GM12878 (cell line): ENCODE data around the gene DPP4. TPM values are rescaled to one million over a fixed set of nuclear protein-coding genes. Genes with fewer than 3 reads are reported as not detected.

Experiments used
- ATAC-seq: fragments of 200-7000 bp; cut with Tn5 transposase; 3 replicates; pipeline ENCODE4 v1.9.1; 2020; ENCODE audit warnings: mild to moderate bottlenecking, moderate library complexity
- BruUV-seq: library from RNA; stranded (reverse); fragments of 400-500 nt; replicated peaks from 2 replicates; lab custom pipeline; 2021; lab: Mats Ljungman, UMichigan
- CTCF ChIA-PET: fragments of 300-600 bp; sonication (Branson Sonifier 250); formaldehyde crosslinking; extraction: SDS; loops from one replicate; lab custom pipeline; 2021; ENCODE audit warnings: inconsistent platforms; lab: Yijun Ruan, JAX
- POLR2A ChIA-PET: fragments of 350-600 bp; formaldehyde crosslinking; extraction: SDS; loops from one replicate; lab custom pipeline; 2021; ENCODE audit warnings: inconsistent platforms; lab: Charles Lee
- RAD21 ChIA-PET: fragments of 300-600 bp; sonication (Branson Sonifier 250); formaldehyde crosslinking; loops from one replicate; lab custom pipeline; 2023; ENCODE audit warnings: antibody characterized with exemption; ENCODE audit not compliant: unreplicated experiment; lab: Charles Lee
- SMC1A ChIA-PET: fragments of 300-600 bp; sonication (Branson Sonifier 250); formaldehyde crosslinking; loops from one replicate; lab custom pipeline; 2023; ENCODE audit not compliant: unreplicated experiment, uncharacterized antibody; lab: Charles Lee
- DNase-seq: peaks from one replicate; pipeline ENCODE4 v3.0.0-alpha.2; 2011; ENCODE audit warnings: low read depth, low spot score
- FAIRE-seq: peaks from 3 replicates; lab custom pipeline; 2011; peaks lifted over from hg19 to GRCh38; lab: Jason Lieb, UNC
- H2AFZ ChIP-seq: 2 replicates; pipeline ENCODE4 v1.6.0; 2011; ENCODE audit warnings: low read depth, low read length, control low read depth; ENCODE audit not compliant: control insufficient read depth
- H3K27ac ChIP-seq: 2 replicates; pipeline ENCODE4 v1.5.1; 2011; ENCODE audit warnings: control low read depth; ENCODE audit not compliant: control insufficient read depth, insufficient read depth
- H3K27me3 ChIP-seq, 2 experiments: replicated peaks in 1 of 2; 2 replicates each; pipeline versions ENCODE4 v1.6.0 to v1.6.1; 2011; ENCODE audit warnings: low read length in 1 of 2; ENCODE audit not compliant: control insufficient read depth in 2 of 2, insufficient read depth in 2 of 2
- H3K36me3 ChIP-seq, 2 experiments: 2 replicates each; pipeline ENCODE4 v1.5.1; 2011; ENCODE audit warnings: low read length in 1 of 2; ENCODE audit not compliant: control insufficient read depth in 2 of 2, insufficient read depth in 2 of 2
- H3K4me1 ChIP-seq: 2 replicates; pipeline ENCODE4 v1.6.1; 2011; ENCODE audit warnings: mild to moderate bottlenecking, low read length, moderate library complexity, mixed read lengths; ENCODE audit not compliant: control insufficient read depth, insufficient read depth
- H3K4me2 ChIP-seq: 2 replicates; pipeline ENCODE4 v1.6.0; 2011; ENCODE audit warnings: control low read depth; ENCODE audit not compliant: control insufficient read depth, insufficient read depth
- H3K4me3 ChIP-seq: fragments of 200-600 bp; sonication (generic); 2 replicates; pipeline ENCODE4 v1.5.1; 2016
- H3K79me2 ChIP-seq: 2 replicates; pipeline ENCODE4 v1.6.0; 2011; ENCODE audit warnings: low read length; ENCODE audit not compliant: control insufficient read depth, insufficient read depth
- H3K9ac ChIP-seq: 2 replicates; pipeline ENCODE4 v1.8.0; 2011; ENCODE audit warnings: low read length, control low read depth, mixed read lengths; ENCODE audit not compliant: control insufficient read depth, insufficient read depth
- H3K9me3 ChIP-seq: replicated peaks from 3 replicates; pipeline ENCODE4 v1.5.1; 2011; ENCODE audit warnings: mild to moderate bottlenecking, low read length; ENCODE audit not compliant: control insufficient read depth, insufficient read depth
- H4K20me1 ChIP-seq: 2 replicates; pipeline ENCODE4 v1.6.0; 2011; ENCODE audit not compliant: control insufficient read depth, insufficient read depth
- BMI1 ChIP-seq: fragments of 450-650 bp; IDR thresholded peaks from 2 replicates; pipeline ENCODE4 v1.6.1; 2016; ENCODE audit warnings: mild to moderate bottlenecking, moderate library complexity, borderline replicate concordance
- CHD4 ChIP-seq: fragments of 200-600 bp; sonication (generic); IDR thresholded peaks from 2 replicates; pipeline ENCODE4 v1.6.1; 2016; ENCODE audit warnings: mild to moderate bottlenecking
- GATAD2B ChIP-seq: fragments of 450-650 bp; conservative IDR thresholded peaks from 2 replicates; pipeline ENCODE4 v1.6.1; 2017; ENCODE audit warnings: low read depth, mild to moderate bottlenecking, moderate library complexity
- IRF4 ChIP-seq: IDR thresholded peaks from 2 replicates; pipeline ENCODE4 v1.6.1; 2011; ENCODE audit warnings: low read depth, low read length
- JUNB ChIP-seq: IDR thresholded peaks from 2 replicates; pipeline ENCODE4 v1.6.1; 2016; ENCODE audit warnings: antibody characterized with exemption, mild to moderate bottlenecking
- NFXL1 ChIP-seq: fragments of 450-650 bp; IDR thresholded peaks from 2 replicates; pipeline ENCODE4 v1.6.1; 2017; ENCODE audit warnings: antibody characterized with exemption, mild to moderate bottlenecking, borderline replicate concordance
- NR2C2 ChIP-seq: IDR thresholded peaks from 2 replicates; pipeline ENCODE4 v1.6.1; 2011; ENCODE audit warnings: borderline replicate concordance, low read depth; ENCODE audit not compliant: control insufficient read depth, insufficient read length
- POLR2AphosphoS2 ChIP-seq: IDR thresholded peaks from 2 replicates; pipeline ENCODE4 v1.6.1; 2011; ENCODE audit warnings: low read depth, mild to moderate bottlenecking, low read length, improper control_type of control experiment, moderate library complexity
- SRF ChIP-seq, 2 experiments: IDR thresholded peaks; 2 replicates each; pipeline ENCODE4 v1.6.1; 2011; ENCODE audit warnings: low read depth in 2 of 2, low read length in 2 of 2, mild to moderate bottlenecking in 1 of 2, moderate library complexity in 1 of 2
- STAT3 ChIP-seq: IDR thresholded peaks from 2 replicates; pipeline ENCODE4 v1.6.1; 2011; ENCODE audit warnings: low read depth, low read length, improper control_type of control experiment
- WGBS: methylation state at CpG from one replicate; pipeline ENCODE4 v1.1.6; 2016; ENCODE audit warnings: low lambda C conversion rate; ENCODE audit not compliant: insufficient replicate concordance, insufficient coverage; ENCODE audit errors: missing lambda C conversion rate; 5-methylcytosine and 5-hydroxymethylcytosine counted together
- in situ Hi-C: fragments of 300-500 bp; cut with MboI; formaldehyde crosslinking; loops from 9 replicates; pipeline ENCODE4 v1.14.3; 2018; ENCODE audit warnings: mixed read lengths
- intact Hi-C: fragments of 100-400 bp; cut with micrococcal nuclease; formaldehyde crosslinking; loops from one replicate; pipeline ENCODE4 v1.14.2; 2022; ENCODE audit not compliant: unreplicated experiment
- polyA plus RNA-seq, 11 experiments: library from polyadenylated mRNA; depleted of rRNA in 4 of 11; unstranded in 6 of 11; stranded (reverse) in 5 of 11; fragments of >200 nt; fragmentation: Nextera tagmentation in 4 of 11; fragmentation: Illumina TruSeq in 1 of 11; extraction: Ambion mirVana in 4 of 11; extraction: Trizol in 1 of 11; gene quantifications; 1 replicate in 1 of 11; 2 replicates in 10 of 11; pipeline versions ENCODE4 v1.2.1 to v1.2.3, GENCODE V29; 2011 to 2016; ENCODE audit warnings: inconsistent platforms in 2 of 11, missing spikeins in 2 of 11, low read depth in 1 of 11
- total RNA-seq, 4 experiments: library from RNA; depleted of rRNA in 3 of 4; stranded (reverse); fragments of >200 nt in 3 of 4; fragmentation: Illumina TruSeq in 1 of 4; extraction: Trizol in 1 of 4; gene quantifications; 2 replicates each; pipeline versions ENCODE4 v1.2.1 to v1.2.3, GENCODE V29; 2013 to 2021
- TF ChIP-seq, protein P1 (sequence below): fragments of 450-650 bp; conservative IDR thresholded peaks from 2 replicates; pipeline ENCODE4 v1.6.1; 2017; ENCODE audit warnings: mild to moderate bottlenecking, moderate library complexity
- TF ChIP-seq, protein P2 (sequence below): IDR thresholded peaks from 2 replicates; pipeline ENCODE4 v1.6.1; 2012; ENCODE audit warnings: low read length, inconsistent platforms
- TF ChIP-seq, protein P3 (sequence below): fragments of 450-650 bp; formaldehyde crosslinking; IDR thresholded peaks from 2 replicates; pipeline ENCODE4 v1.4.0; 2022; ENCODE audit warnings: mild to moderate bottlenecking, moderate library complexity

The DPP4 gene
- total and polyA plus RNA-seq, 10 of the 15 experiments (the other 5 are each of a cell fraction or from before 2014, with no cell fraction given) = 4.1 to 11.4 (median 9.3) TPM

DNA sequence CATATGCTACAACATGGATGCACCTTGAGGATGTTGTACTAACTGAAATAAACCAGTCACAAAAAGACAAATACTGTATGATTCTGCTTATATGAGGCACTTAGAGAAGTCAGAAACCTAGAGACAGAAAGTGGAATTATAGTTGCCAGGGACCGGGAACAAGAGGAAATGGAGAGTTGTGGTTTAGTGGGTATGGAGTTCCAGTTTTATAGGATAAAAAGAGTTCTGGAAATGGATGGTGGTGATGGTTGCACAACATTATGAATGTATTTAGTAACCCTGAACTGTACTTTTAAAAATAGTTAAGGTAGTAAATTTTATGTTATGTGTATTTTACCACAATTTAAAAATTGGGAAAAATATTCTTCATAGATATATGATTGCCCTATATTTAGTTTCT lies 97.7 kb downstream of the DPP4 start:
- ChIA-PET CTCF (no interaction called here), POLR2A (no interaction called here), RAD21 (no interaction called here), SMC1A (no interaction called here)
- Histone ChIP-seq H4K20me1 (no peaks in the 10 kb centered on the region), H3K79me2 (no peaks in the 10 kb centered on the region), H3K27me3 (no peaks in the 10 kb centered on the region), H3K4me1 (no peaks in the 10 kb centered on the region), H2AFZ (no peak overlapping the region), H3K9ac (no peak overlapping the region), H3K4me2 (no peak overlapping the region), H3K27ac (no peak overlapping the region), H3K4me3 (no peak overlapping the region), H3K36me3 (no peaks in the 10 kb centered on the region), H3K9me3 (no peaks in the 10 kb centered on the region)
- in situ Hi-C loops = no loop called here
- TF ChIP-seq NFXL1 = no peak
- no peak for TF ChIP-seq NR2C2
- TF ChIP-seq BMI1 = no peak
- no peak for TF ChIP-seq SRF (IDR thresholded peaks at IDR 0.05; ENCODE audit: low read depth in 2 of 2, low read length in 2 of 2)
- intact Hi-C loops = no loop called here
- DNase-seq = no peak
- WGBS = 0% methylated on average over 1 of the region's 1 CpG
- FAIRE-seq = no peak
- ATAC-seq = no peak
- BruUV-seq = no TSS peak

DNA sequence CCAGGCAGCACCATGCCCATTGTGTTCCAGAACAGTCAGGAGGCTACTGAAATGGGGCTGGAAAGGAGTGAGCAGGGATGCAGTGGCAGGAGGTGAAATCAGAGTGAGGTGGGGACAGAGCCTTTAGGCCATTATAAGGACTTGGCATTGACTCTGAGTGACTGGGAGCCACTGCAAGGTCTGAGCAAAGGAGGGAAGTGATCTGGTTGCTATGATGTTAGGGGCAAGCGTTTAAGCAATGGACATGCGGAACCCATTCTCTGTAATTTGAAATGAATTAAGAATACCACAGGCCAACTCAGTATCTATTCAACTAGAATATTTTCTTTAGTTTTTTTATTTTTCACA lies 98.2 kb downstream of the DPP4 start:
- DNase-seq (no peak), FAIRE-seq (no peak), ATAC-seq (no peak)
- intact Hi-C loops = no loop called here
- Histone ChIP-seq H3K4me2 (no peak overlapping the region), H3K9ac (no peak overlapping the region), H3K9me3 (no peaks in the 10 kb centered on the region), H3K4me3 (no peak overlapping the region), H3K36me3 (no peaks in the 10 kb centered on the region), H3K27ac (no peak overlapping the region), H3K27me3 (no peaks in the 10 kb centered on the region), H2AFZ (no peak overlapping the region), H3K79me2 (no peaks in the 10 kb centered on the region), H4K20me1 (no peaks in the 10 kb centered on the region), H3K4me1 (no peaks in the 10 kb centered on the region)
- ChIA-PET SMC1A (no interaction called here), POLR2A (no interaction called here), CTCF (no interaction called here), RAD21 (no interaction called here)
- 54% methylated on average over 2 of the region's 2 CpGs for WGBS
- in situ Hi-C loops = no loop called here
- BruUV-seq = no TSS peak
- TF ChIP-seq, protein P1, sequence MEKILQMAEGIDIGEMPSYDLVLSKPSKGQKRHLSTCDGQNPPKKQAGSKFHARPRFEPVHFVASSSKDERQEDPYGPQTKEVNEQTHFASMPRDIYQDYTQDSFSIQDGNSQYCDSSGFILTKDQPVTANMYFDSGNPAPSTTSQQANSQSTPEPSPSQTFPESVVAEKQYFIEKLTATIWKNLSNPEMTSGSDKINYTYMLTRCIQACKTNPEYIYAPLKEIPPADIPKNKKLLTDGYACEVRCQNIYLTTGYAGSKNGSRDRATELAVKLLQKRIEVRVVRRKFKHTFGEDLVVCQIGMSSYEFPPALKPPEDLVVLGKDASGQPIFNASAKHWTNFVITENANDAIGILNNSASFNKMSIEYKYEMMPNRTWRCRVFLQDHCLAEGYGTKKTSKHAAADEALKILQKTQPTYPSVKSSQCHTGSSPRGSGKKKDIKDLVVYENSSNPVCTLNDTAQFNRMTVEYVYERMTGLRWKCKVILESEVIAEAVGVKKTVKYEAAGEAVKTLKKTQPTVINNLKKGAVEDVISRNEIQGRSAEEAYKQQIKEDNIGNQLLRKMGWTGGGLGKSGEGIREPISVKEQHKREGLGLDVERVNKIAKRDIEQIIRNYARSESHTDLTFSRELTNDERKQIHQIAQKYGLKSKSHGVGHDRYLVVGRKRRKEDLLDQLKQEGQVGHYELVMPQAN = no peak
- TF ChIP-seq IRF4 (no peak), POLR2AphosphoS2 (no peak), STAT3 (no peak), GATAD2B (no peak), CHD4 (no peak), JUNB (no peak)
- TF ChIP-seq, protein P2, sequence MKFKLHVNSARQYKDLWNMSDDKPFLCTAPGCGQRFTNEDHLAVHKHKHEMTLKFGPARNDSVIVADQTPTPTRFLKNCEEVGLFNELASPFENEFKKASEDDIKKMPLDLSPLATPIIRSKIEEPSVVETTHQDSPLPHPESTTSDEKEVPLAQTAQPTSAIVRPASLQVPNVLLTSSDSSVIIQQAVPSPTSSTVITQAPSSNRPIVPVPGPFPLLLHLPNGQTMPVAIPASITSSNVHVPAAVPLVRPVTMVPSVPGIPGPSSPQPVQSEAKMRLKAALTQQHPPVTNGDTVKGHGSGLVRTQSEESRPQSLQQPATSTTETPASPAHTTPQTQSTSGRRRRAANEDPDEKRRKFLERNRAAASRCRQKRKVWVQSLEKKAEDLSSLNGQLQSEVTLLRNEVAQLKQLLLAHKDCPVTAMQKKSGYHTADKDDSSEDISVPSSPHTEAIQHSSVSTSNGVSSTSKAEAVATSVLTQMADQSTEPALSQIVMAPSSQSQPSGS = no peak
- TF ChIP-seq, protein P3, sequence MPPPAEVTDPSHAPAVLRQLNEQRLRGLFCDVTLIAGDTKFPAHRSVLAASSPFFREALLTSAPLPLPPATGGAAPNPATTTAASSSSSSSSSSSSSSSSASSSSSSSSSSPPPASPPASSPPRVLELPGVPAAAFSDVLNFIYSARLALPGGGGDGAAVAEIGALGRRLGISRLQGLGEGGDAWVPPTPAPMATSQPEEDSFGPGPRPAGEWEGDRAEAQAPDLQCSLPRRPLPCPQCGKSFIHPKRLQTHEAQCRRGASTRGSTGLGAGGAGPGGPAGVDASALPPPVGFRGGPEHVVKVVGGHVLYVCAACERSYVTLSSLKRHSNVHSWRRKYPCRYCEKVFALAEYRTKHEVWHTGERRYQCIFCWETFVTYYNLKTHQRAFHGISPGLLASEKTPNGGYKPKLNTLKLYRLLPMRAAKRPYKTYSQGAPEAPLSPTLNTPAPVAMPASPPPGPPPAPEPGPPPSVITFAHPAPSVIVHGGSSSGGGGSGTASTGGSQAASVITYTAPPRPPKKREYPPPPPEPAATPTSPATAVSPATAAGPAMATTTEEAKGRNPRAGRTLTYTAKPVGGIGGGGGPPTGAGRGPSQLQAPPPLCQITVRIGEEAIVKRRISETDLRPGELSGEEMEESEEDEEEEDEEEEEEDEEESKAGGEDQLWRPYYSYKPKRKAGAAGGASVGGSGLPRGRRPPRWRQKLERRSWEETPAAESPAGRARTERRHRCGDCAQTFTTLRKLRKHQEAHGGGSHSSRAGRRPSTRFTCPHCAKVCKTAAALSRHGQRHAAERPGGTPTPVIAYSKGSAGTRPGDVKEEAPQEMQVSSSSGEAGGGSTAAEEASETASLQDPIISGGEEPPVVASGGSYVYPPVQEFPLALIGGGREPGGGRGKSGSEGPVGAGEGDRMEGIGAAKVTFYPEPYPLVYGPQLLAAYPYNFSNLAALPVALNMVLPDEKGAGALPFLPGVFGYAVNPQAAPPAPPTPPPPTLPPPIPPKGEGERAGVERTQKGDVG (CRISPR knock-in tag) = no peak
